NCI-H2081 (cell line): ENCODE data around the gene RPAP3.
A peak's percentile ranks its signal among the peaks of the same experiment; 100 is the strongest.

Experiments used
- DNase-seq, 2 experiments: peaks; one replicate each; lab custom pipeline; 2025; lab: John Stamatoyannopoulos, UW

The RPAP3 gene

GRCh38 chr12:47718531-47718930 lies 12.7 kb upstream of the RPAP3 start:
- DNase-seq: no peak

- DNase-seq: peak; percentile 62 to 68
Measured at GRCh38 chr12:47717443-47718193, 11.8 kb upstream of the RPAP3 start.

- no peak for DNase-seq
Measured at GRCh38 chr12:47717046-47717442, 11.2 kb upstream of the RPAP3 start.

- DNase-seq: no peak
Measured at GRCh38 chr12:47715877-47716548, 10.2 kb upstream of the RPAP3 start.

GRCh38 chr12:47715393-47715876 lies 9.6 kb upstream of the RPAP3 start:
- DNase-seq: peak; percentile 81 to 85

- DNase-seq: no peak
Measured at GRCh38 chr12:47714826-47715386, 9.1 kb upstream of the RPAP3 start.

- no peak for DNase-seq
Measured at GRCh38 chr12:47712171-47712570, 6.3 kb upstream of the RPAP3 start.

GRCh38 chr12:47711448-47711847 lies 5.6 kb upstream of the RPAP3 start:
- no peak for DNase-seq

- DNase-seq: no peak
Measured at GRCh38 chr12:47710278-47710677, 4.4 kb upstream of the RPAP3 start.

GRCh38 chr12:47709671-47710070 lies 3.8 kb upstream of the RPAP3 start:
- no peak for DNase-seq

GRCh38 chr12:47709237-47709636 lies 3.4 kb upstream of the RPAP3 start:
- no peak for DNase-seq

- no peak for DNase-seq
Measured at GRCh38 chr12:47707905-47708543, 2.2 kb upstream of the RPAP3 start.

GRCh38 chr12:47707355-47707754 lies 1.5 kb upstream of the RPAP3 start:
- DNase-seq: no peak

GRCh38 chr12:47705229-47705565 lies 633 bp downstream of the RPAP3 start:
- no peak for DNase-seq

- DNase-seq: no peak
Measured at GRCh38 chr12:47704719-47705118, 1.1 kb downstream of the RPAP3 start.

GRCh38 chr12:47700263-47700662 lies 5.6 kb downstream of the RPAP3 start:
- DNase-seq: no peak

- DNase-seq: no peak
Measured at GRCh38 chr12:47698631-47699030, 7.2 kb downstream of the RPAP3 start.

GRCh38 chr12:47698055-47698454 lies 7.8 kb downstream of the RPAP3 start:
- DNase-seq: no peak

GRCh38 chr12:47689215-47689614 lies 16.6 kb downstream of the RPAP3 start:
- no peak for DNase-seq

- no peak for DNase-seq
Measured at GRCh38 chr12:47687636-47688035, 18.2 kb downstream of the RPAP3 start.

GRCh38 chr12:47686645-47687240 lies 19.1 kb downstream of the RPAP3 start:
- peak; percentile 37 to 40 for DNase-seq

- DNase-seq: no peak
Measured at GRCh38 chr12:47679785-47680184, 26.0 kb downstream of the RPAP3 start.
